Esophagus muscularis mucosa (tissue), 3 donors: ENCODE data around the gene SHOC2.

Experiments used
- POLR2A ChIP-seq: fragments of 450-650 bp; IDR thresholded peaks from one replicate; pipeline ENCODE4 v1.6.1; 2017; ENCODE audit warnings: antibody characterized with exemption, moderate library complexity, mild to moderate bottlenecking, low read depth
- TF ChIP-seq, protein P1 (sequence below), 3 experiments: fragments of 200-600 bp in 2 of 3; fragments of 450-650 bp in 1 of 3; sonication (generic) in 2 of 3; IDR thresholded peaks; one replicate each; pipeline ENCODE4 v1.5.1; 2017 to 2019; ENCODE audit warnings: antibody characterized with exemption in 3 of 3, mild to moderate bottlenecking in 2 of 3, moderate library complexity in 1 of 3

DNA sequence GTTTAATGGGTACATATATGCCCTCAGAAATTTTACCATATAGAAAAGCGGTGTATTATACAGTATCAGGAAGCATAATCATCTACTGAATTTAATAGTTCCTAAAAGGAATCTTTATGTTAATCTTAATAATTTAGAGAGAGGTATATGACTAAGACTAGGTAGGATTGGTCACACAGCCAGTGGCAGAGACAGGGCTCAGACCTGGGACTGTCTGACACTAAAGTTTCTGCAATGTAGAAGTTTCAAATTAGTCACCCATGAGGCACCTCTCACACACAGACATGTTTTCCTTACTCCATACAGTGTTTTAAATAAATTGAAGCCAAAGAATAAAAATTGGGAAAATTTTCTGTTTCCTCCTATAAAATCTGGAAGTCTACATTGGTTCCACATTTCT, 84.6 kb downstream of the SHOC2 start:
- TF ChIP-seq, protein P1, sequence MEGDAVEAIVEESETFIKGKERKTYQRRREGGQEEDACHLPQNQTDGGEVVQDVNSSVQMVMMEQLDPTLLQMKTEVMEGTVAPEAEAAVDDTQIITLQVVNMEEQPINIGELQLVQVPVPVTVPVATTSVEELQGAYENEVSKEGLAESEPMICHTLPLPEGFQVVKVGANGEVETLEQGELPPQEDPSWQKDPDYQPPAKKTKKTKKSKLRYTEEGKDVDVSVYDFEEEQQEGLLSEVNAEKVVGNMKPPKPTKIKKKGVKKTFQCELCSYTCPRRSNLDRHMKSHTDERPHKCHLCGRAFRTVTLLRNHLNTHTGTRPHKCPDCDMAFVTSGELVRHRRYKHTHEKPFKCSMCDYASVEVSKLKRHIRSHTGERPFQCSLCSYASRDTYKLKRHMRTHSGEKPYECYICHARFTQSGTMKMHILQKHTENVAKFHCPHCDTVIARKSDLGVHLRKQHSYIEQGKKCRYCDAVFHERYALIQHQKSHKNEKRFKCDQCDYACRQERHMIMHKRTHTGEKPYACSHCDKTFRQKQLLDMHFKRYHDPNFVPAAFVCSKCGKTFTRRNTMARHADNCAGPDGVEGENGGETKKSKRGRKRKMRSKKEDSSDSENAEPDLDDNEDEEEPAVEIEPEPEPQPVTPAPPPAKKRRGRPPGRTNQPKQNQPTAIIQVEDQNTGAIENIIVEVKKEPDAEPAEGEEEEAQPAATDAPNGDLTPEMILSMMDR (IDR thresholded peaks at IDR 0.05): no peak
- TF ChIP-seq POLR2A: no peak
